DMS 273 (cell line): ENCODE results near the gene TMEM131.

ENCODE experiments used
- DNase-seq: peaks from one replicate; lab custom pipeline; 2025; ENCODE audit not compliant: unreplicated experiment; lab: John Stamatoyannopoulos, UW

TMEM131 gene

DNA sequence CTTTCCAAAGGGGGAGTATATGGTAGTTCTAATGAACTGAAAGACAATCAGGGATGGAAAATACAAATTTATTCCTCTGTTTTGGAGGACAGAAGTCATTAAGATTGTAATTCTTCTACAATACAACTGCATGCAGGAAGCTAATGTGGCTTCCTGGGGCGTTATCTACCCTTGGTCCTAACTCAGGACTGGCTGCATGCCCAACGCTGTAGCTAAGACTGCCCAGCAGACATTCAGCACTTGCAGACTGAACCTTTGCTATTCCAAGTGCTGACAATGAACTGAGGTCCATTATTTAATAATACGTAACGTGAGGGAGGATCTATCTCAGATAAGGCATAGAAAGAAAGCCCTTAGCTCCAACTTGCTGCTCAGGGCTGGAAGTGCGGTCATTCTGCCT, 229.2 kb downstream of the TMEM131 start:
- no peak for DNase-seq

- no peak for DNase-seq
These were observed 229.8 kb downstream of the TMEM131 start for GRCh38 chr2:97765933-97766332.

DNA sequence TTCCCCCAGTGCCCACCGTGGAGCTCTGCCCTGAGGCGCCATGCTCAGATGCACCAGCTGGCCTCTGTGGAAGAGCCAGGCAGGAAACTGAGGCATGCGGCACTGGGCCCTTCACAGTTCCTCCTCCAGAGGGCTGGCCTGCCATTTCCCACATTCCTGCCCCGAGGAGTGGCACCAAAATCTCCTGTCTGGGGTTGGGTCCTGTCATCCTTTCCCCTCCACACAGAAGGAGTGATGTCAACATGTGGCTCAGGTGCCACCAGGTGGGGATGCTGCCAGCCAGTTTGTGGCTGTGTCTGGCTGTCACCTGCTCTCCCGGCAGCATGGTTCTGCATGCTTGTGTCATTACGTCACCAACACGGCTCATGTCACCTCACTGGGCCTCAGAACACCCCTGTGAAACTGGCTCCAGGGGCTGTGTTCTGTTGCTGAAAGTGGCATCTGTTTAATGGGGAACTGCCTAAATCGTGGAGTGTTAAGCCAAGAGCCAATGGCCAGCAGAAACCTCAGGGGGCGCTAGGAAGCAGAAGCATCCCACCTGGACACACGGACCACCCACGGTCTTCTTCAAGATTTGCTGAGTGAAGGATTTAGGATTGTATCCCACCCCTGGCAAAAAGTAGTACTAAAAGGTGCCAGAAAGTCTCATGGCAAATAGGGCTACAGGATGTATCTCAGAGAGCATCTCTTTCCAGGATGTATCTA, 231.0 kb downstream of the TMEM131 start:
- no peak for DNase-seq

GRCh38 chr2:97763176-97763845, 232.4 kb downstream of the TMEM131 start:
- no peak for DNase-seq

DNA sequence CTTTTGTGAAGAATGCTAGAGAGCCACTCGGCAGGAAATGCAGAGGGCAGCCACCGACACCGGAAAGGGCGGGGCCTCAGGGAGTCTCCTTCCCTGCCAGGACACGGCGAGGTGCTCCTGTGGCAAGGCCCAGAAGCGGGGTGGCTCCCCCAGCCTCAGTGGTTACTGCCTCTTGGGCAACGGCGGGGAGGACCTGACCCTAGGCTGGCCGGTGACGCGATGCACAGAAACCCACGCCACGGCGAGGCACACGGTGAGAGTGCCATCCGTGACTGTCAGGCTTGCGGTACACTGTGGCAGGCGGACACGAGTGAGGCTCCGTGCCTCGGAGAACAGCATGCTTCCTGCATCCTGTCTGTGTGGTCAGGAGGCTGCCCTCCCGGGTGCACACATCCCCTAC, 234.6 kb downstream of the TMEM131 start:
- no peak for DNase-seq

DNA sequence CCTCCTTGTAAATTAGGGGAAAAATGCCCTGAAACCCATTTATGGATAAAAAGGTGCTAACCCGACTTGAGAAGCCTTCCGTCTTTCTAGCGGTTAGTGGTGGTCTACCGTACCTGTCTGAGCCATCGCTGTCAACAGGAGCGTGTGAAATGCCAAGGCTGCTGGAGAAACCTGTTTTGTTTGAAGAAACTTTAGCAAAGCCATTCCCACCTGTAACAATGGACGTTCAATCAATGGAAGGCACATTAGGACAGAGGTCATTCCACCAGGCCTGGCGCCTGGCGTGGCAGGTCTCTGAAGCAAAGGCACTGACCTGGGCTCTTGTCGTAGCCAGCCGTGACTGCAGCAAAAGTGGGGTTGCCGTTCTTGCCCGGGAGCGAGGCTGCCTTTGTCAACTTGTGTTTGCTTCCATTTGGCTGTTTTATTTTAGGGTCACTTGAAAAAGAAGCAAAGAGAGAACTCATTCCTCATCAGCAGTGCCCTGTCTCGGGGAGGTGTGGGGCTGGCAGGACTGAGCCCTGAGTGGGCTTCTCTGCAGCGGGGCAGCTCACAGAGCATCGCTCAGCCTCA, 235.2 kb downstream of the TMEM131 start:
- DNase-seq = no peak

DNA sequence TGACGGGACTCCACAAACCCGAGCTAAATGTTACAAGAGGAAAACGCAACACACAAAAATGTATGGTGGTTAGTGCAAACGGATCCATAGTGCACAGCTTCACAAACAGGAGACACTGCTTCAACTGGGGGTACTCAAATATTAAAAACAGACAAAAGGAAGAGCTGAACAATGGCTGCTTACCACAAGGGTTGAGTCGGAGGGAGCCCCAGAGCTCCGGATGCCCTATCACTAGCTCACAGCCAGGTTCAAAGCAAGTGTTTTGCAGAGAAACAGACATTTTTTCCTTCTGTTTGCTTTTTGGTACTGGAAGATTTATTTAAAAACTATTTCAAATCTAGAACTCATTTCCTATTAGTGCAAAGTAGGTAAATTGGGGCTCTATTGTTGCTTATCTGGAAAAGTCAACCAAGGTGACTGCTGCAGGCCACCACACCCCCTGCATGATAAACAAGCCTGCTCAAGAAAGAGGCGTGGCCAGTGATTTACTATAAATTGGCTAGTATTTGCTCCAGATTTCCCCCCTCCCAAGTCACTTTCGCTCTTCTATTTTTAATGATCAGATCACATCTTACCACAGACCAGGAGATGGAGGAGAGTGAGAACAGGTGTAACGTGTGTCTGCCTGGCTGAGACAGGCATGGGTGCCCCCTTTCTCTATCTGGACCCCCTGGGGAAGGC, 235.9 kb downstream of the TMEM131 start:
- DNase-seq = no peak

DNA sequence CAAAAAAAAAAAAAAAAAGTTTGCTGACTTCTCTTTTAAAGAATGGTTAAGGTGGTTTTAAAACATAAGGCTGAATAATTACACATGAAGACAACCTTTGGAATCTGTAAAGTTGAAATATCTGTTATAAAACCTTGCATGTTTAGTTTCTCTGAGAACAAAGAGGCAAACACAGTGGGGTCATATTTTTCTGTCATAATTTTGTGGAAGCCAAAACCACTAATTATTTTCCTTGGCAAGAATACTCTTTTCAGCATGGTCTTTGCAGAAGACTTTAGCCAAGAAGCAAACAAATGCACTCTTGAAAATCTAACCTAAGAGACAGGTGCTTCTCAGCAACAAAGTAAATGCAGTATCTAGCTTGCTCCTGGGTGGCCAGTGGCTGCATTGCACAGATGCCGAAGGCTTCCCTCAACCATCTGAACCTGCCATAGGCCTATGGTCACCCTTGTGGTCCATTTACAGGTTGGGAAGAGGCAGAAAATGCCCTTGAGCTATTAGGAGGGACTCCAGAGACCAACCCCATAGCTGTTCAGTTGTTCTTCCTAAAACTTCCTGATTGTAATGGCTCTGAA, 237.5 kb downstream of the TMEM131 start:
- DNase-seq = no peak

DNA sequence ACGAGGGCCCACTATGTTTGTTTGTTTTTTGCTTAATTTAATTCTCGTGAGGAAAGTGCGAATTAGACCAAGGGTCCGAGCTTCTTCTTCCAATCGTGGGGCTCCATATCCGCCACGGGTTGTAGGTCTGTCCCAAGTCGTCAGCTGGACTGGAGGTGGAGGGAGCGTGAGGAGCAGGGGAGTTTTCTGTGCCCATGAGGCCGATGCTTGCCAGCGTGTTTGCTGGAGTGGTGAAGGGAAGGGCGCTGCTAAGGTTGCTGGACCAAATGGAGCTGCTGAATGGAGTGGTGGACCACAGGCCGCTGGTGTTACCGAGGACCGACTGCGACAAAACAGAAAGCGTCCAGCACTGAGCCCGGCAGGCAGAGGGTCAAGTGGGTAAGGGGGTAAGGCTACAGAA, 238.7 kb downstream of the TMEM131 start:
- DNase-seq = no peak

- no peak for DNase-seq
These were observed 240.3 kb downstream of the TMEM131 start for GRCh38 chr2:97755491-97755890.

DNA sequence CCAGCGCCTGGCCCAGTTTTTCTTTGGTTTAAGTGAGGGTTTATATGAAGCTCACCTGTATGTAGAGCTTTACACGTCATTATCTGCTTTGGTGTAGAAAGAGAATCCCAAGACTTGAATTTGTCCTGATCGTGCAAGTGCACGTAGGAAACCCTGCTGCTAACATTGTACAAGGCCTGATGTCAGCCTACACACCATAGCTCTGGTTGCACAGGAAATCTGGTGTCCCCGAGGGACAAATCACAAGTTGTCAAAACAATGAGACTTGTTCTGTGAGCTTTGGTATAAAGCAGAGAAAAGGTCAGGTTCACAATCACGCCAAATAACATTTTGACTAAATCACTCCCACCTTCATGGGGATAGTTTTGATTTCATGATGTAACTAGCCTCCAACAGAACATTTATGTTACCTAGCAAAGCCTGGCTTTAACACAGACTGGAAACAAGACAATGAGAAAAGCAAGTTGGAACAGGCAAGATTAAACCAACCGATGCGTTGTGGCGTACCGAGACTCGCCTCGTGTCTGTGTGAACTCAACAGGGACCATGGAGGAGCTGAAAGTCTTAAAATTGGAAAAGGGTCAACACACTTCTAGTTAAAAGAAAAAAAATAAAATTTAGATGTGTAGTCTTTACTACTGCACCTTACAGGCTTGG, 240.9 kb downstream of the TMEM131 start:
- no peak for DNase-seq

GRCh38 chr2:97752342-97753334, 243.1 kb downstream of the TMEM131 start:
- DNase-seq = no peak

- peak; percentile 29 for DNase-seq
These were observed 244.0 kb downstream of the TMEM131 start for GRCh38 chr2:97751752-97752151.

DNA sequence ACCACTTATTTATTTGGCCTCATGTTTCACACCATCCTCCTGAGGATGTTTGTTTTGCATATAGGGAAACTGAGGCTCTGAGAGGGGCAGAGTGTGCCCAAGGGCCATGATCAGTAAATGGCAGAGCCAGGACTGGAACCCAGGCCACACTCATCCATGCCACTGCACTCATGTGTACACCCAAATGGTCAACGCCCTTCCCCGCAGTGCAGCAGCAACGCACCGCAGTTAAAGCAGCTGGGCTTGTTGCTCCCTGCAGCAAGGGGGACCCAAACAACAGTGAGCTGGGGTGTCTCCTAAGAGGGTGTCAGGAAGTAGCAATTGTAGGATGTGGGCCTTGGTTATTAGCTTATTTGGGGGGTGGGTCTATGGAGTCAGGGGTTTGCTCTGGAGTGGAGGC, 245.7 kb downstream of the TMEM131 start:
- DNase-seq = no peak

DNA sequence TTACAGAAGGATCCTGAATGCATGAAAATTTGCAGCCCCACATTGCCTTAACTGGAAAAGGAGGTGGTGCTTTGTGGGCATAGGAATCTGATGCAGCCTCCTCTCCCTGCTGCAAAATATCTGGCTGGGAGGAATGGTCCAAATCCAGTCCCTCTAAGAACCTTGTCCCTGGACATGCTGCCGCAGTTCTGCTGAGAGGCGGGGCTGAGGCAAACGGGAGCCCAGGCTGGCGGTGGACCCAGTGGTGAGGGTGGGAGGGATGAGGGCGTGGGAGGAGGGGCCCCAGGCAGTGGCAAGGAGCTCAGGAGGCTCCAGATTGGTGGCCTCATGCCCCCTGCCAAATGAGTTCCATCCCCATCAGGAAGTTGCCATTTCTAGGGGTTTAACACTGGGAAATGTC, 246.2 kb downstream of the TMEM131 start:
- no peak for DNase-seq

DNA sequence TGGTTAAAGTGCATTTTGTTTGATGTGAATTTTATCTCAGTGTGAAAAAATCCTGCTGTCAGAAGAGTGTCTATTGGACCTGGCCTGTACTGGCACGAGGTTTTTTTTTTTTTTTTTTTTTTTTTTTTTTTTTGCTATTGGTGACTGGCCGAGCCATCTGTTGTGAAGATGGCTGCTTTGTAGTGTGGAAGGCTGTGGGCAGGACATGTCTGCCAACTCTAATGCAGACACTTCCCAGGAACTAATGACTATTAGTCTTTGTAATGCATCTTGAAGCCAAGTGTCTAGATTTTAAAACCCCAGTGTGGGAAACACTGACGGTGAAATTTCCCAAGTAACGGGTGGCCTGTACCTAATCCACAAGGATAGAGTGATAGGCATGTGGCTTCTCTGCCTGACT, 248.0 kb downstream of the TMEM131 start:
- peak; percentile 47 for DNase-seq

DNA sequence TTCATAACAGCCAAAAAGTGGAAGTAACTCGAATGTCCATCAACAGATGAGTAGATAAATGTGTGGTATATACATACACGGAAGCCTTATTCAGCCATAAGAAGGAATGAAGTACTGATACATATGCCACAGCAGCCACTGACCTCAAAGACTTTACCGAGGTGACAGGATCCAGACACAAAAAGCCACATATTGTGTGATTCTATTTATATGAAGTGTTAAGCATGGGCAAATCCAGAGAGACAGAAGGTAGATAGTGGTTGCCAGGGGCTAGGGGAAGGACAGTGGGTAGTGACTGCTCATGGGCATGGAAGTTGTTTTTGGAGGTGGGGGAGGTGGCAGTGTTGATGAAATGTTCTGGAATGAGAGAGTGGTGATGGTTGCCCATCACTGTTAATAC, 248.5 kb downstream of the TMEM131 start:
- DNase-seq = peak; percentile 35

DNA sequence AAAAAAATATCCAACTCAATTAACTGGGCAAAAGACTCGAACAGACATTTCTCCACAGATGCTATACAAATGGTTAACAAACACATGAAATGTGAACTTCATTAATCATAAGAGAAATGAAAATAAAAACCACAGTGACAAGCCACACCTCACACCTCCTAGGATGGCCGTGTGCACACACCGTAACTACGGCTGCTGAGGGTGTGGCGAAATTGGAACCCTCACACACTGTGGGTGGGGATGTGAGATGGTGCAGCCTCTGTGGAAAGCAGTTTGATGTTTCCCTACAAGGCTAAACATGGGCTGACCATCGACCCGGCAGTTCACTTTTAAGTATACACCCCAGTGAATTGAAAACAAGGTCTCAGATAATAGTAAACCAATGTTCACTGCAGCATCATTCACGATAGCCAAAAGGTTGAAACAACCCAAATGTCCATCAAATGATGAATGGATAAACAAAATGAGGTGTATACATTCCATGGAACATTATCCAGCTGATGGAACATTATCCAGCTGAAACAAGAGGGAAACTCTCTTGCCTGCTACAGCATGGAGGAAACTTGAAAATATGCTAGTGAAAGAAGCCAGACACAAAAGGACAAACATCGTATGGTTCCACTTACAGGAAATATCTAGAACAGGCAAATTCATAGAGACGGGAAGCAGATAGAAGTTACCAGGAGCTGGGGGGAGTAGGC, 250.1 kb downstream of the TMEM131 start:
- no peak for DNase-seq

GRCh38 chr2:97743913-97744312, 251.8 kb downstream of the TMEM131 start:
- DNase-seq = no peak
